ENCODE measurements around the gene OR14J1.
"Not testable (repeated sequence)": the region's sequence is repeated elsewhere in the genome, so short reads cannot be mapped to it uniquely, and the experiment has no call there.

OR14J1 gene
- 0 to 2.8 (median 0) reads per million in 17 experiments for total RNA-seq

- DNase-seq = no peak
These were observed at the start of gene OR14J1 for GRCh38 chr6:29301316-29301715. OR14J1 (plus strand) TSS chr6:29301701; CDS start chr6:29306690, 4,989 bp downstream.

GRCh38 chr6:29251736-29252135 is 49.8 kb upstream of the OR14J1 start:
- DNase-seq = no peak

DNA sequence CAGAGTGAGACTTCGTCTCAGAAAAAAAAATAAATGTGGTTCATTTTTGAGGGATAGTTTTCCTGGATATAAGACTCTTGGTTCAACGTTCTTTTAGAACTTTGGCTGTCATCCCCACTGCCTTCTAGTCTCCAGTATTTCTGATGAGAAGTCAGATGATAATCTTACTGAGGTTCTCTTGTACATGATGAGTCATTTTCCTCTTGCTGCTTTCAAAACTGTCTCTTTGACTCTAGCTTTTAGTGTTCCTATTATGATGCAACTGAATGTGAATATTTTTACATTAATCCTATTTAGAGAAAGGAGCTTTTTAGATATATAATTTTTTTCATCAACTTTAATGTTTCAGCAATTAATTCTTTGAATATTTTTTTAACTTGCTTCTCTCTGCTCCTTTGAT is 46.0 kb upstream of the OR14J1 start:
- DNase-seq = no peak

DNA sequence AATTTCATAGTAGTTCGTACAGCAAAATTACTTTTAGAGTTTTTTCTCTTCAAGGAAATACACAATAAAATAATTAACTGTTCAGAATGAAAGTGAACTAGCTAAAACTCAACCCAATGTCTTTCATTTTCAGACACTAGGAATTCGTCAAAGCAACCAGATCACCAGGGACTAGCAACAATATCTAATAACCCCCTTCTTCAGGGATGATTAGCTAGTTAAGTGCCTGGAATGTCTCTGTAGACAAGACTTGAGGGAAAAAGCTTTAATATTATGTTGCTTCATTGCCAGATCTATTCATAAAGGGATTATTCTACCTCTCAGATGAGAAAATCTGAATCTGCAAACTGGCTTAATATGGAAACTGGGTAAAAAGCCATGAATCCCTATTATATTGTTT is 41.8 kb upstream of the OR14J1 start:
- DNase-seq = no peak

GRCh38 chr6:29263001-29263400 is 38.5 kb upstream of the OR14J1 start:
- DNase-seq = no peak

DNA sequence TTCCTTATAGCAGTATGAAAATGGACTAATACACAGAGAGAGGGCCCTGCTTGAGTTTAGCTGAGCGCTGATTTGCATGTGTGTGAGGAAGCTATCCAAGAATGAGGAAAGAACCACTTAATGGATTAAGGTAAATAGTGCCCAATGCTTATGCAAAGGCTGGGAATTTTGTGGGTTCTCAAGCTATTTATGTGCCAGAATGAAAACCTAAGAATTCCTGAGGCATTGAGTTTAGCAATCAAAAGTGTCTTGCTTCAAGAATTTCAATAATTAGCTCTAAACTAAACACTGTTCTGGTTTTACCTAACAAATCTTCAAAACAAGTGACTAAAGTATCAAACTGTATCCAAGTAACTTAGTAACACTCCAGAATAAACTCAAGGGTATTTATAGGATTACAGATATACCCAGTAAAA is 7.0 kb upstream of the OR14J1 start:
- DNase-seq = no peak

GRCh38 chr6:29295181-29295585 is 6.3 kb upstream of the OR14J1 start:
- no peak for DNase-seq

- peak in 1 of 4 experiments; percentile 1 for DNase-seq
These were observed 5.9 kb upstream of the OR14J1 start for GRCh38 chr6:29295623-29296022.

DNA sequence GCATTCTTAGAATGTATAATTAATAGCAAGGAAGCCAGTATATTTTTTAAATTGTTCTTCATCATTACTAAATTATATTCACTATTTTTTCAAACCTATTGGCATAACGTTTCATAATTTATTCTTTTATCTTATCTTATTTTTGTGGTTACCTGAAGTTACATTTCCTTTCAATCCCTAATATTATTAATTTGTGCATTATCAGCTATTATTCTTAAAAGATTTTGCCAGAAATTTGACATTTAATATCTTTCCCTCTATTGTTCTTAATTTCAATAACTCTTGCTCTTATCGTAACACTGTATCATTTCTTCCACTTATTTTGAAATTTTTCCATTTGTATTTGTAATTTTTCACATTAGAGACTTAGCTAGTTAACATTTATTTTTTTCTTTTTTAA is 18.4 kb downstream of the OR14J1 start:
- DNase-seq = no peak

DNA sequence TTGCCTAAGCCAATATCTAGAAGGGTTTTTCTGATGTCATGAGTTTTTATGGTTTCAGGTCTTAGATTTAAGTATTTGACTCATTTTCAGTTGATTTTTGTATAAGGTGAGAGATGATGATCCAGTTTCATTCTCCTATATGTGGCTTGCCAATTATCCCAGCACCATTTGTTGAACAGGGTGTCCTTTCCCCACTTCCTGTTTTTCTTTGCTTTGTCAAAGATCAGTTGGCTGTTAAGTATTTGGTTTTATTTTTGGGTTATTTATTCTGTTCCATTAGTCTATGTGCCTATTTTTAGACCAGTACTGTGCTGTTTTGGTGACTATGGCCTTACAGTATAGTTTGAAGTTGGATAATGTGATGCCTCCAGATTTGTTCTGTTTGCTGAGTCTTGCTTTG is 21.8 kb downstream of the OR14J1 start:
- not testable (repeated sequence) for DNase-seq

GRCh38 chr6:29325777-29326176 is 24.3 kb downstream of the OR14J1 start:
- DNase-seq = no peak

DNA sequence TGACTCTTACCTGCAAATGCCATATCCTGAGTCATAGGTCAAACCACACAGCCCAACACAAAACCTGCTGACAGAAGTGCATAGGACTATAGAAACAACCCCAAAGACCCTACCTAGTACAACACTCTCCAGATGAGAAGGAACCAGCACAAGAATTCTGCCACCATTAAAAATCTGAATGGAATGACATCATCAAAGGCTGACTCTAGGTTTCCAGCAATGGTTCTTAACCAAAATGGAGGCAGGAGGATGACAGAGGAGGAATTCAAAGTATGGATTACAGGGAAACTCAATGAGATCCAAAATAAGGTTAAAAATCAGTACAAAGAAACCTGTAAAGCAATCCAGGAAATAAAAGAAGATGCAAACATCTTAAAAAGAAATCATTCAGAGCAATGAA is 31.2 kb downstream of the OR14J1 start:
- DNase-seq = no peak

- DNase-seq = no peak
These were observed 34.8 kb downstream of the OR14J1 start for GRCh38 chr6:29336269-29336668.

DNA sequence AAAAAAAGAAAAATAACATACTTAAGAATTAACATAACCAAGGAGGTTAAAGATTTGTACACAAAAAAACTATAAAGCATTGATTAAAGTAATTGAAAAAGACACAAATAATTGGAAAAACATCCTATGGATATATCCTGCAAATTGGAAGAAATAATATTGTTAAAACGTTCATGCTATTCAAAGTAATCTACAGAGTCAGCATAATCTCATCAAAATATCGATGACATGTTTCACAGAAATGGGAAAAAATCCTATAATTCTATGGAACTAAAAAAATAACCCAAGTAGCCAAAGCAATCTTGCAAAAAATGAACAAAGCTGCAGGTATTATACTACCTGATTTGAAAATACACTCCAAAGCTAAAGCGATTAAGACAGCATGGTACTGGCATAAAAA is 43.9 kb downstream of the OR14J1 start:
- DNase-seq = no peak

- DNase-seq = not testable (repeated sequence)
These were observed 47.8 kb downstream of the OR14J1 start for GRCh38 chr6:29349348-29349747.

GRCh38 chr6:29354980-29355379 is 53.5 kb downstream of the OR14J1 start:
- DNase-seq = no peak

GRCh38 chr6:29355603-29356002 is 54.1 kb downstream of the OR14J1 start:
- no peak for DNase-seq
